ENCODE measurements around the gene SLC13A1.

- TF ChIP-seq, protein P1, sequence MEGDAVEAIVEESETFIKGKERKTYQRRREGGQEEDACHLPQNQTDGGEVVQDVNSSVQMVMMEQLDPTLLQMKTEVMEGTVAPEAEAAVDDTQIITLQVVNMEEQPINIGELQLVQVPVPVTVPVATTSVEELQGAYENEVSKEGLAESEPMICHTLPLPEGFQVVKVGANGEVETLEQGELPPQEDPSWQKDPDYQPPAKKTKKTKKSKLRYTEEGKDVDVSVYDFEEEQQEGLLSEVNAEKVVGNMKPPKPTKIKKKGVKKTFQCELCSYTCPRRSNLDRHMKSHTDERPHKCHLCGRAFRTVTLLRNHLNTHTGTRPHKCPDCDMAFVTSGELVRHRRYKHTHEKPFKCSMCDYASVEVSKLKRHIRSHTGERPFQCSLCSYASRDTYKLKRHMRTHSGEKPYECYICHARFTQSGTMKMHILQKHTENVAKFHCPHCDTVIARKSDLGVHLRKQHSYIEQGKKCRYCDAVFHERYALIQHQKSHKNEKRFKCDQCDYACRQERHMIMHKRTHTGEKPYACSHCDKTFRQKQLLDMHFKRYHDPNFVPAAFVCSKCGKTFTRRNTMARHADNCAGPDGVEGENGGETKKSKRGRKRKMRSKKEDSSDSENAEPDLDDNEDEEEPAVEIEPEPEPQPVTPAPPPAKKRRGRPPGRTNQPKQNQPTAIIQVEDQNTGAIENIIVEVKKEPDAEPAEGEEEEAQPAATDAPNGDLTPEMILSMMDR (IDR thresholded peaks at IDR 0.05): no peak
- TF ChIP-seq POLR2A (IDR thresholded peaks at IDR 0.05) (no peak), EP300 (IDR thresholded peaks at IDR 0.05) (no peak)
Measured at GRCh38 chr7:123211545-123211944, 11.8 kb upstream of the SLC13A1 start.

Data from tibial nerve (tissue), 4 donors.